HFF-Myc (cell line): Measurements from ENCODE around the gene MICAL1.

ENCODE experiments used
- DNase-seq: peaks from one replicate; pipeline ENCODE4 v3.0.0-alpha.2; 2011; ENCODE audit warnings: low read depth; ENCODE audit errors: extremely low read depth
- H3K4me3 ChIP-seq: replicated peaks from 2 replicates; pipeline ENCODE4 v1.5.1; 2011; ENCODE audit warnings: low read depth, mild to moderate bottlenecking, control low read depth, low read length
- TF ChIP-seq, protein P1 (sequence below): IDR thresholded peaks from 2 replicates; pipeline ENCODE4 v1.5.1; 2012; ENCODE audit warnings: mild to moderate bottlenecking, low read depth, low read length, control low read depth; ENCODE audit errors: missing control alignments

Gene MICAL1

DNA sequence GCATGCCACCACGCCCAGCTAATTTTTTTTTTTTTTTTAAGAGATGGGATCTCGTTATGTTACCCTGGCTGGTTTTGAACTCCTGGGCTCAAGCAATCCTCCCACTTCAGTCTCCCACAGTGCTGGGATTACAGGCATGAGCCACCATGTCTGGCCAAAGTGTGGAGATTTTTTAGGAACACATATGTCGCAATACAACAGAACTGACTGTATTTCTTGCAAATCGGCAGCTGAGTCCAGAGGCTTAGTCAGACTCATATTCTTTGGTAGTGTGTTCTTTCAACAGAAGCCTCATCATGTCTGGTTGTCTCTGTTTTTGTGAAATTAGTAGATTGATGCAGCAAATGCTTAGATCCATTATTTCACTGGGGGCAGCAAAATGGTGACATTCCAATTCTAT is 49.4 kb downstream of the MICAL1 start:
- H3K4me3 ChIP-seq = no peak overlapping the region
- DNase-seq = no peak
- TF ChIP-seq, protein P1, sequence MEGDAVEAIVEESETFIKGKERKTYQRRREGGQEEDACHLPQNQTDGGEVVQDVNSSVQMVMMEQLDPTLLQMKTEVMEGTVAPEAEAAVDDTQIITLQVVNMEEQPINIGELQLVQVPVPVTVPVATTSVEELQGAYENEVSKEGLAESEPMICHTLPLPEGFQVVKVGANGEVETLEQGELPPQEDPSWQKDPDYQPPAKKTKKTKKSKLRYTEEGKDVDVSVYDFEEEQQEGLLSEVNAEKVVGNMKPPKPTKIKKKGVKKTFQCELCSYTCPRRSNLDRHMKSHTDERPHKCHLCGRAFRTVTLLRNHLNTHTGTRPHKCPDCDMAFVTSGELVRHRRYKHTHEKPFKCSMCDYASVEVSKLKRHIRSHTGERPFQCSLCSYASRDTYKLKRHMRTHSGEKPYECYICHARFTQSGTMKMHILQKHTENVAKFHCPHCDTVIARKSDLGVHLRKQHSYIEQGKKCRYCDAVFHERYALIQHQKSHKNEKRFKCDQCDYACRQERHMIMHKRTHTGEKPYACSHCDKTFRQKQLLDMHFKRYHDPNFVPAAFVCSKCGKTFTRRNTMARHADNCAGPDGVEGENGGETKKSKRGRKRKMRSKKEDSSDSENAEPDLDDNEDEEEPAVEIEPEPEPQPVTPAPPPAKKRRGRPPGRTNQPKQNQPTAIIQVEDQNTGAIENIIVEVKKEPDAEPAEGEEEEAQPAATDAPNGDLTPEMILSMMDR = no peak

DNA sequence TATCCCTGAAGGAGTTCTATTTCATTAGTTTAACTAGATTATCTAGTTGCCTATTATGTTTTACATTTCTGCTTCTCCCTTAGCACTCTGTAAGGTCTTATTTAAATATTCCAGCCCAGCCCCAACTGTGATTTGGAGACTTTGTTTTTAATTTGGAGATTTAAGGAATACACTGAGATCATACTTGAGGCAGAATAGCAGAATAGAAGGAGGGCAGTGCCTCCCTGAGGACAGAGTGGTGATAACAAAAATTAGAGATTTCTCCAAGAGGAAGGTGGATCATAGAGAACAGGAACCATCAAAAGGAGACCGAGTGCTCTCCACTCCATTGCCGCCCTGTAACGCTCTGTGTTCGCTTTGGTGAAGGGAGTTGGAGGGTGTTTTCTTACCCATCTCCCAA is 58.6 kb downstream of the MICAL1 start:
- no peak overlapping the region for H3K4me3 ChIP-seq
- TF ChIP-seq, protein P1 = peak; percentile 20
- DNase-seq = no peak

DNA sequence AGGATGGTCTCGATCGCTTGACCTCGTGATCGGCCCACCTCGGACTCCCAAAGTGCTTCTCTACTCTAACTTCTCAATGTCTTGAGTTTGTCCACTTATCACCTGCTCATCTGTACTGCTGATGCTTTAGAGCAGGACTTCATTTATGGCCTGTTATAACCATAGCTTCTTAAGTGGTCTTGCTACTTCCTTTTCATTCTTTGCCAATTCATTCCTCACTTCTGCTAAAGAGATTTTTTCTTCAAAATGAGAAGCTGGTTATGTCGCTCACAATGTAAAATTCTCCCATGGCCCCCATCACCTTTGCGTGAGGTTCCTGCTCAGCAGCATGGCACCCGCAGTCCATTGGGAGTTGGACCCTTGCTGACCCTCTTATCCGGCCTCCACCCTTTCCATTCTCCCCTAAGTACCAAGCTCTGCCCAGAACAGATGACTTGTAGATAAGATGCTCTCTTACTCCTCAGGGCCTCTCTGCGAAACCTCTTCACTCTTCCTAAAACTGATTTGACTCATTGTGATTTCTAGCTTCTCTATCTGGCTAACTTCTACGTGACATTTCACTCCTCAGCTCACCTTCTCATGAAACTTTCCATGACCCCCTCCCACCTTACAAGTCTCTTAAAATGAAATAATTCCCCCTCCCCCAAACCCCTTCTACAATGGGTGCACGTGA is 59.4 kb downstream of the MICAL1 start:
- no peak for DNase-seq
- TF ChIP-seq, protein P1 = no peak
- H3K4me3 ChIP-seq = no peak overlapping the region
